ENCODE data around the gene SUMF1.
"Not testable (repeated sequence)": the region's sequence is repeated elsewhere in the genome, so short reads cannot be mapped to it uniquely, and the experiment has no call there.

Gene SUMF1

DNA sequence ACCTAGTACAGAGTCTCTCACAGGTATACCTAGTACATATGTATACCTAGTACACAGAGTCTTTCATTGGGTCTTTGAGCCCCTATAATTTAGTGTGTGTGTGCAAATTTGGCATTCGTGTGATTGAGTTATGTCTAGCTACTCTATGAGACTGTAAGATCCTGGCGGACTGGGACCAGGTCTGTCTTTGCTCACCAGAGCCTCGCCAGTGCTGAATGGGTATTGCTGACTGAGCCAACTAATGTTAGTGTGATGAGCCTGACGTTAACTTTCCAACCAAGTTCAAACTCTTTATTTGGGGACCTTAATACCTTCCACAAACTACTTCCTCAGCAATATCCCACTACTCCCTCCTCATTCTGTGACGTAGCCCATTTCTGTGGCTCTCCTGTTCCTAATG, 128.3 kb downstream of the SUMF1 start:
- DNase-seq (ENCODE audit: low read depth in 3 of 3): no peak

GRCh38 chr3:4336850-4337546, 130.1 kb downstream of the SUMF1 start:
- no peak for DNase-seq (ENCODE audit: low read depth in 3 of 3)

DNA sequence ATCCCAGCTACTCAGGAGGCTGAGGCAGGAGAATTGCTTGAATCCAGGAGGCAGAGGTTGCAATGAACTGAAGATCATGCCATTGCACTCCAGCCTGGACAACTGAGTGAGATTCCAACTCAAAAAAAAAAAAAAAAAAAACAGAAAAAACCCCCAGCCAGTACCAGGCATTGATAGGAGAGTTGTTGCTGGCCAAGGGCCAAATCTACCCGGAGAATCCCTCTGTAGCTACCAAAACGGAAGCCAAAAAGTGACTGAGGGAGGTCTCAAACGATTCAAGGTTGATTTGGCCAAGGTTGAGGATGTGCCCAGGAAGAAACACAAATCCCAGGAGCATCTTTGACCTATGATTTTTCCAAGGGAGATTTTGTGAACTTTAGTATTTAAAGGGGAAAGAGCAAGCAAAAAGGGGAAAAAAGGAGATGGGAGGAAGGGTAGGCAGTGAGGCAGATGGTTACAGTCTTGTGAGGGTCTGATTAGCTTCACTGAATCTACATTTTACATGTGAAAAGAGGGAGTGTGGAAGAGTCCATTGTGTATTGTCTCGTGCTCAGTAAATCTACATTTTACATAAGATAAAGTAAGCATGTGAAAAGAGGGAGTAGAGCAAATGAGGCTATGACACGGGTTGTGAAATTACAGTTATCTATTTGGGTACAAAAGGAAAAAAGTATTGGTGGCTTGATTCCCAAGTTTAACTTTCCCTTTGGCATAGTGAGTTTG, 131.1 kb downstream of the SUMF1 start:
- no peak for DNase-seq (ENCODE audit: low read depth in 3 of 3)

GRCh38 chr3:4334548-4334947, 132.5 kb downstream of the SUMF1 start:
- DNase-seq (ENCODE audit: low read depth in 3 of 3): no peak

DNA sequence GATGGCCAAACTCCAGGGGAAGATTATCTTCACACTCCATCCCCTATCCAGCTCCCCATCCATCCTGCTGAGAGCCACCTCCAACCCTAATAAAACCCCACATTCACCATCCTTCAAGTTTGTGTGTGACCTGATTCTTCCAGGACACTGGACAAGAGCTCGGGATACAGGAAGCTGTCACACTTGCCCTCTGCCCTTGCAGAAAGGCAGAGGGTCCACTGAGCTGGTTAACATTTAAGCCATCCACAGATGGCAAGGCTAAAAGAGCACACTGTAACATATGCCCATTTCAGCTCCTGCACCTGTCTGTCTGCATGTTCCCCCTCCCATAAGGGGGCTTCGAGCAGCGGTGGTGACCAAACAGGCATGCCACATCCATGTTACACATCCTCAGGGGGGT, 134.1 kb downstream of the SUMF1 start:
- no peak for DNase-seq (ENCODE audit: low read depth in 3 of 3)

DNA sequence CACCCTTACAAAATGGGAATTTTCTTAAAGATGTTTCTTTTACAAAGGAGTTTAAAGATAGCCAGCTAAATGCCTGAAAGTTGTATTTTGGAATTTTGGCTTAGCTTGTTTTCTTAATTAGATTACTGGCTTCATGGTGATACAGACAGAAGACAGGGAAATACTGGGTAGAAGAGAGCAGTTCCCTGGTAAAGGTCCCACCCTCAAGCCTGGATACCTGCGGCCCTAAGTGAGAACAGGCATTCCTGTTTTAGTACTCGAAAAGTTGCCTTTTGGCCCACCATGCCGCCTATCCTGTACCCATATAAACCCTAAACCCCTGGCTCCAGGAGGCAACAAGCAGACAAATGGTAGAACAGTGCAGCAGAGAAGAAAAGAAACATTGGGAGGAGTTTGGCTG, 134.5 kb downstream of the SUMF1 start:
- no peak for DNase-seq (ENCODE audit: low read depth in 3 of 3)

- no peak for DNase-seq (ENCODE audit: low read depth in 3 of 3)
Observed at GRCh38 chr3:4332111-4332510, 135.0 kb downstream of the SUMF1 start.

DNA sequence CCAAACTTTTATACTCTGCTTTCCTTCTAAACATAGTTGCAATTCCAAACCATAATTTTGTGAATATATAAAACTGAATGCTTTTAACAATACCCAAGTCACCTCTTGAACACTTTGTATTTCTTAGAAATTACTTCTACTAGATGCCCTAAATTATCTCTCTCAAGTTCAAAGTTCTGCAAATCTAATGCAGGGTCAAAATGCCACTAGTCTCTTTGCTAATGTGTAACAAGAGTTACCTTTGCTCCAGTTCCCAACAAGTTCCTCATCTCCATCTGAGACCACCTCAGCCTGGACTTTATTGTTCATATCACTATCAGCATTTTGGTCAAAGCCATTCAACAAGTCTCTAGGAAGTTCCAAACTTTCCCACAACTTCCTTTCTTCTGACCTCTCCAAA, 137.3 kb downstream of the SUMF1 start:
- not testable (repeated sequence) for DNase-seq (ENCODE audit: low read depth in 3 of 3)

GRCh38 chr3:4326868-4327267, 140.2 kb downstream of the SUMF1 start:
- no peak for DNase-seq (ENCODE audit: low read depth in 3 of 3)

DNA sequence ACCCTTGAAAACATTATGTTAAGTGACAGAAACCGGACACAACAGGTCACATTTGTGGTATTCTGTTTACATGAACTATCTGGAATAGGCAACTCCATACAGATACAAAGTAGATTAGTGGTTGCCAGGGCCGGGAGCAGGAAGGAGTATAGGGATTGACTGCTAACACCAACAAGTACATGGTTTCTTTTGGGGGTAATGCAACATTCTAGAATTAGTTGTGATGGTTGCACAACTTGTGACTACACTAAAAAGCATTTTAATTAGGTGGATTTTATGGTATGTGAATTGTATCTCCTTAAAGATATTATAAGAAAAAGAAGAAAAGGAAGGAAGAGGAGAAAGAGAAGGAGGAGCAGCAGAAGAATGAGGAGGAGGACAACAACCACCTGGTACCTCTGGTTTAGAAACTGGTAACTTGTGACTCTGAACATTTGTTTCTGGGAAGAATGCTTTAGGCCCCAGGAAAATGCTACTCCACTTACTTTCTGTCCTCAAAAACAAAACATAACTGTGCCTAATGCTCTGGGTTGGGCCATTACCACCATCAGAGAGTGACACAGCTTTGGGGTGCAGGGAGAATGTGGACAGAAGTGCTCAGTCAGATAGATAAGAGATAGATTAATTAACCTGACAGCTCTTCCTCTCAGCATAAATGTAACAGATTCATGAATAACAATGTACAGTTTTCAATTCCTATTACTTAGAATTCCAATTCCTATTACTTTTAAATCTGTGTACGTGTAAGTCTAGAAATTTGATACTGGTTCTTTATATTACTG, 143.6 kb downstream of the SUMF1 start:
- no peak for DNase-seq (ENCODE audit: low read depth in 3 of 3)

- DNase-seq (ENCODE audit: low read depth in 3 of 3): no peak
Observed at GRCh38 chr3:4322635-4323034, 144.4 kb downstream of the SUMF1 start.

GRCh38 chr3:4321732-4322131, 145.3 kb downstream of the SUMF1 start:
- DNase-seq (ENCODE audit: low read depth in 3 of 3): no peak

DNA sequence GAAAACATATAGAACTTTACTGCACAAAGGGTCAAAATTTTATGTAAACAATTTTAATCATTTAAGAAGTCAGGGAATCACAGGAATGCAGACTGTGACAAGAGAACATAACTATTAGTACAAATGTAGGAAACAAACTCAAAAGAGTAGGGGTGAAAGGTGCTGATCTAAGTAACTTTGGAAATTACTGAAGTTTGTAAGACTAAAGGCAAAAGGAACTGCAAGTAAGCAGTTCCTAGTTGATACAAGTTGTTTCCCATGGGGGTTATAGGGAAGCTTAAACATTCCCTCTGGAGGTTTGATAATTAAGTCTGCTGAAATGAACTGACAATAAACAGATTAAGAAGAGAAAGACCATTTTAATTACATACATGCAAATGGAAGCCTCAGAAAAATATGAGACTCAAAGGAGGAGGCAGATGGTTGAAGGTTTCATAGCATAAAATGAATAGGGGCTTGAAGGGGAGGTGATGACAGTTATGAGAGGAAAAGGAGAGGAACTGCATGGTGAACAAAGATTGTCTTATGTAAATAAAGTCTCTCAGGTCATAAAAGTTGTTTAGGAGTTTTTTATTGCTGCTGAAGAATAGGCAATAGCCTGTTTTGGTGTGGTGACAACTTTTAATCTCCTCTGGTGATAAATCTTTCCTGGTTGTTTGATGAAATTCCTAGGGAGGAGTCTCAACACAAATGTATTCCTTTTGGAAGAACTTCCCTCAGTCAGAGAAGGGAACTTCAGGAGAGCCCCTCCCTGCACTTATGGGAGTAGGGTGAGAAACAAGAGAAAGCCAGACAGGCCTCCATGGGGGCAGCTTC, 146.8 kb downstream of the SUMF1 start:
- no peak for DNase-seq (ENCODE audit: low read depth in 3 of 3)

DNA sequence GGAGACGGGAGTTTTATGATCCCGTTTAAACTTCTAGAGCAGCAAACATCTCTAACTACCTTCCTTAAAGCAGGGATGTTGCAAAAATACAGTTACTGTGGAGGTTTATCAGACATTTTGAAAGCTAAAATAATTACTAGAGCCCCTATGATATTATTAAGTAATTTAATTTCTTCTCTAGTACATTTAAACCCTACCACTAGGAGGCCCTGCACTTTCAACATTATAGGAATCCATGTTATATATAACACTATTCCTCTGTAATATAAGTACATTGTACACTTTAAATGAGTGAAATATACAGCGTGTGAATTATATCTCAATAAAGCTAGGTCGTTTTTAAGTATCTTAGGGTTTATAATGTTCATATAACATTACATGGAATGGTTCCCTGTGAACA, 152.4 kb downstream of the SUMF1 start:
- no peak for DNase-seq (ENCODE audit: low read depth in 3 of 3)

GRCh38 chr3:4313606-4314293, 153.3 kb downstream of the SUMF1 start:
- DNase-seq (ENCODE audit: low read depth in 3 of 3): no peak

GRCh38 chr3:4311496-4311895, 155.6 kb downstream of the SUMF1 start:
- no peak for DNase-seq (ENCODE audit: low read depth in 3 of 3)

All from stimulated activated CD4-positive, alpha-beta T cell treated with anti-CD3 and anti-CD28 coated beads, TNF-alpha, amount 100 ng/mL, for 4 hours (primary cell).